GM12892 (cell line): ENCODE measurements around the gene RIN3.

ENCODE experiments used
- POLR2A ChIP-seq: IDR thresholded peaks from 2 replicates; pipeline ENCODE4 v1.6.1; 2011; ENCODE audit warnings: low read depth, low read length, control low read depth
- POLR2AphosphoS5 ChIP-seq: IDR thresholded peaks from 2 replicates; pipeline ENCODE4 v1.6.1; 2011; ENCODE audit warnings: low read depth, low read length, control low read depth
- TAF1 ChIP-seq: IDR thresholded peaks from 2 replicates; pipeline ENCODE4 v1.6.1; 2011; ENCODE audit warnings: low read depth, mild to moderate bottlenecking, control low read depth, low read length, borderline replicate concordance

DNA sequence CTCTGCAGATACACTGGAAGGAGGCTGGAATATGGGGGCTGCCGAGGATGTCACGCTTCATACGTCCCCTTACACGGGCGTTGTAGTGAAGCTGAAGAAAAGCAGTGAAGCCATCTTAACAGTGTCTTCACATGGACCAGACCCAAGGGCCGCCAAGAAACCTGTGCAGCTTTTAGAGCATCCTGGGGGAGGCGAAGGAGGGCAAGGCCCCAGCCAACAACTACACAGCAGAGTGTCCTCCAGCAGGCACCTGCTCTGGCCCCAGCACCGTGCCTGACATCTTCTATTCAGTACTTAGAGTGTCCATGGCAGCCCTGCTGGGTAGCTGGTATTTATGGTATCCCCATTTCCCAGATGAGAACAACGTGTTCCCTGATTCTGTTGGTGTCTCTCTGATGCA is 48.9 kb upstream of the RIN3 start:
- TF ChIP-seq POLR2AphosphoS5 (no peak), POLR2A (no peak), TAF1 (no peak)
